Gastrocnemius medialis (tissue), 4 donors: ENCODE results near the gene OR6B1. TPM values are rescaled to one million over a fixed set of nuclear protein-coding genes. Genes with fewer than 3 reads are reported as not detected.
"Not testable (repeated sequence)": the region's sequence is repeated elsewhere in the genome, so short reads cannot be mapped to it uniquely, and the experiment has no call there.

Source experiments
- ATAC-seq, 2 donors: fragments of 150-250 bp; one replicate each; pipeline ENCODE4 v1.9.1; 2016
- DNase-seq, 2 donors: peaks; one replicate each; pipeline ENCODE4 v3.0.0-alpha.2; 2019
- H3K27ac ChIP-seq, 4 donors: fragments of 200-600 bp; sonication (generic); 1 replicate in 1 of 4; 2 replicates in 3 of 4; pipeline ENCODE4 v1.5.1; 2016 to 2018; ENCODE audit warnings: mild to moderate bottlenecking in 2 of 4, moderate library complexity in 1 of 4
- H3K27me3 ChIP-seq, 3 donors: fragments of 200-600 bp; sonication (generic) in 2 of 3; 1 replicate in 1 of 3; 2 replicates in 2 of 3; pipeline versions ENCODE4 v1.5.1 to v1.6.0; 2016 to 2019; ENCODE audit warnings: mild to moderate bottlenecking in 1 of 3, moderate library complexity in 1 of 3
- H3K36me3 ChIP-seq, 2 donors: fragments of 200-600 bp; sonication (generic) in 1 of 2; one replicate each; pipeline ENCODE4 v1.5.1; 2017 to 2018
- H3K4me1 ChIP-seq, 2 donors: fragments of 200-600 bp; sonication (generic) in 1 of 2; one replicate each; pipeline ENCODE4 v1.5.1; 2016 to 2017; ENCODE audit warnings: mild to moderate bottlenecking in 2 of 2
- H3K4me3 ChIP-seq, 4 donors: fragments of 200-600 bp; sonication (generic) in 3 of 4; 1 replicate in 1 of 4; 2 replicates in 3 of 4; pipeline ENCODE4 v1.5.1; 2016 to 2019; ENCODE audit warnings: mild to moderate bottlenecking in 2 of 4
- H3K9me3 ChIP-seq, 3 donors: fragments of 200-600 bp; sonication (generic) in 2 of 3; 1 replicate in 1 of 3; 2 replicates in 2 of 3; pipeline ENCODE4 v1.5.1; 2016 to 2019
- CTCF ChIP-seq, 5 experiments: fragments of 450-650 bp in 3 of 5; fragments of 200-600 bp in 2 of 5; sonication (generic) in 2 of 5; IDR thresholded peaks in 4 of 5; conservative IDR thresholded peaks in 1 of 5; 1 replicate in 4 of 5; 2 replicates in 1 of 5; pipeline ENCODE4 v1.5.1; 2016 to 2019; ENCODE audit warnings: antibody characterized with exemption in 5 of 5, mild to moderate bottlenecking in 3 of 5, moderate library complexity in 3 of 5
- POLR2A ChIP-seq, 2 donors: fragments of 450-650 bp; IDR thresholded peaks; one replicate each; pipeline ENCODE4 v1.6.1; 2017; ENCODE audit warnings: antibody characterized with exemption in 2 of 2, mild to moderate bottlenecking in 2 of 2, moderate library complexity in 2 of 2
- in situ Hi-C, 4 donors: fragments of 200-750 bp; cut with MboI; loops; one replicate each; pipeline versions ENCODE4 v1.15.0 to v1.8.0; 2017; ENCODE audit warnings: low sequenced_read_pairs in 4 of 4
- intact Hi-C: fragments of 100-400 bp; cut with DNase I; formaldehyde crosslinking; loops from one replicate; pipeline ENCODE4 v1.15.1; 2023; ENCODE audit warnings: low total_unique reads
- total RNA-seq, 4 donors: library from RNA; depleted of rRNA; stranded (reverse); fragments of >200 nt; gene quantifications; one replicate each; pipeline versions ENCODE4 v1.1.0 to v1.2.3, GENCODE V29; 2016

Gene OR6B1
- total RNA-seq, 4 donors from 2014 or later: not detected

GRCh38 chr7:144038887-144039286 lies 38.8 kb downstream of the OR6B1 start:
- in situ Hi-C loops (no loop called here), intact Hi-C loops (no loop called here)
- no peak overlapping the region for H3K27ac ChIP-seq
- DNase-seq (no peak), ATAC-seq (no peak)
- H3K9me3 ChIP-seq: no peaks in the 10 kb centered on the region
- H3K36me3 ChIP-seq: no peaks in the 10 kb centered on the region
- TF ChIP-seq POLR2A (IDR thresholded peaks at IDR 0.05) (no peak), CTCF (IDR thresholded peaks at IDR 0.05 in 4 of 5, conservative IDR thresholded peaks at IDR 0.05 in 1 of 5) (no peak)
- no peaks in the 10 kb centered on the region for H3K27me3 ChIP-seq
- H3K4me3 ChIP-seq: no peak overlapping the region
- H3K4me1 ChIP-seq: no peaks in the 10 kb centered on the region

GRCh38 chr7:144048648-144049047 lies 48.5 kb downstream of the OR6B1 start, which contains the start of gene OR2A5:
Gene OR2A5, plus strand, starts transcription at chr7:144048948. Its CDS starts 1,454 bp downstream, at chr7:144050402.
- intact Hi-C loops (no loop called here), in situ Hi-C loops (no loop called here)
- H3K27me3 ChIP-seq: no peaks in the 10 kb centered on the region
- no peak within 1 kb of the TSS for H3K27ac ChIP-seq
- no peak for ATAC-seq
- no peak for DNase-seq
- no peaks in the 10 kb centered on the region for H3K4me1 ChIP-seq
- TF ChIP-seq POLR2A (IDR thresholded peaks at IDR 0.05): no peak
- no peak for TF ChIP-seq CTCF (IDR thresholded peaks at IDR 0.05 in 4 of 5, conservative IDR thresholded peaks at IDR 0.05 in 1 of 5)
- H3K9me3 ChIP-seq: no peaks in the 10 kb centered on the region
- H3K4me3 ChIP-seq: no peak within 1 kb of the TSS
- H3K36me3 ChIP-seq: no peaks in the 10 kb centered on the region

GRCh38 chr7:144049491-144049890 lies 49.4 kb downstream of the OR6B1 start:
- intact Hi-C loops (no loop called here), in situ Hi-C loops (no loop called here)
- no peaks in the 10 kb centered on the region for H3K4me1 ChIP-seq
- no peak overlapping the region for H3K4me3 ChIP-seq
- H3K9me3 ChIP-seq: no peaks in the 10 kb centered on the region
- no peak overlapping the region for H3K27ac ChIP-seq
- DNase-seq (no peak), ATAC-seq (no peak)
- no peaks in the 10 kb centered on the region for H3K36me3 ChIP-seq
- no peaks in the 10 kb centered on the region for H3K27me3 ChIP-seq
- TF ChIP-seq CTCF (IDR thresholded peaks at IDR 0.05 in 4 of 5, conservative IDR thresholded peaks at IDR 0.05 in 1 of 5) (no peak), POLR2A (IDR thresholded peaks at IDR 0.05) (no peak)

- ATAC-seq: no peak
- H3K27ac ChIP-seq: no peak overlapping the region
- no peaks in the 10 kb centered on the region for H3K27me3 ChIP-seq
- no peaks in the 10 kb centered on the region for H3K36me3 ChIP-seq
- in situ Hi-C loops (no loop called here), intact Hi-C loops (no loop called here)
- no peak overlapping the region for H3K4me3 ChIP-seq
- H3K4me1 ChIP-seq: no peaks in the 10 kb centered on the region
- no peak for DNase-seq
- TF ChIP-seq CTCF (IDR thresholded peaks at IDR 0.05 in 4 of 5, conservative IDR thresholded peaks at IDR 0.05 in 1 of 5): no peak
- TF ChIP-seq POLR2A (IDR thresholded peaks at IDR 0.05): no peak
- no peaks in the 10 kb centered on the region for H3K9me3 ChIP-seq
Observed at GRCh38 chr7:144050093-144050492, 50.0 kb downstream of the OR6B1 start.

GRCh38 chr7:144050884-144051283 lies 50.8 kb downstream of the OR6B1 start:
- H3K4me1 ChIP-seq, H3K9me3 ChIP-seq, H3K27ac ChIP-seq, DNase-seq, in situ Hi-C loops, H3K36me3 ChIP-seq, ATAC-seq, intact Hi-C loops, H3K27me3 ChIP-seq, H3K4me3 ChIP-seq: not testable (repeated sequence)
